ENCODE measurements around the gene ZNF281.

- TF ChIP-seq CTCF (conservative IDR thresholded peaks at IDR 0.05; ENCODE audit: low read length) (no peak), EZH2phosphoT487 (IDR thresholded peaks at IDR 0.05; ENCODE audit: borderline replicate concordance) (no peak)
Measured at GRCh38 chr1:200401263-200401662, 8.6 kb downstream of the ZNF281 start.

Measured in Loucy (cell line).